ENCODE results near the gene CELF1.
A peak's percentile ranks its signal among the peaks of the same experiment; 100 is the strongest.

Gene CELF1

DNA sequence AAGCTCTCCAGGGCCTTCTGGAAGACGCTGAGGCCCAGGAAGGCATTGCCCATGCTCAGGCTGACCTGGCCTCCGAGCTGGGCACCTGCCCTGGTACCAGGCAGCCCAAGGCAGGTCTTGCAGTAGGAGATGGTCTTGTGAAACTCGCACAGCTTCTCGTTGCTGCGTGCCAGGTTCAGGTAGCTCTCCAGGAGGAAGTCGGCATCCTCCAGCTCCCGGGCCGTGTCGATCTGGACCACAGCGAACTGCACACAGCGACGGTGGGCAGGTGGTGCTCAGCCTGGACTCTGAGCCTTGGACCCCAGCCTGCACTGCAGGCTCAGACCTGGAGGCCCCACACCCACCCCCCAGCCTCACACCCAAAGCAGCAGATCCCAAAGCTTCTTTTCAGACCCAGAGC, 105.0 kb downstream of the CELF1 start:
- no peak for DNase-seq (ENCODE audit: low spot score)

DNA sequence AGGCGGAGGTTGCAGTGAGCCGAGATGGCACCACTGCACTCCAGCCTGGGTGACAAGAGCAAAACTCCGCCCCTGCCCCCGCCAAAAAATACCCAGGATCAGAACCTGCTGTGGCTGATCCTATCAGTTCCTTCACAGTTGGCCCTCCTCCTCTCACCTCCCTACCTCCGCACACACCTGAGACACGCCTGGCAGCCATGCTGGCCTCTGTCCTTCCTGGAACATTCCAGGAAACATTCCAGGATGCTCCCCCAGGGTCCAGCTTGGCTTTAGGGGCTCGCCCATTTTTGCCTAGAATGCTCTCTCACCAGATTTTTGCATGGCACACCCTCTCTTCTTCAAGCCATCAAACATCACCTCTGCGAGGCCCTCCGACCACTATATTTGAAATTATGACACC, 106.1 kb downstream of the CELF1 start:
- DNase-seq (ENCODE audit: low spot score), result no peak

DNA sequence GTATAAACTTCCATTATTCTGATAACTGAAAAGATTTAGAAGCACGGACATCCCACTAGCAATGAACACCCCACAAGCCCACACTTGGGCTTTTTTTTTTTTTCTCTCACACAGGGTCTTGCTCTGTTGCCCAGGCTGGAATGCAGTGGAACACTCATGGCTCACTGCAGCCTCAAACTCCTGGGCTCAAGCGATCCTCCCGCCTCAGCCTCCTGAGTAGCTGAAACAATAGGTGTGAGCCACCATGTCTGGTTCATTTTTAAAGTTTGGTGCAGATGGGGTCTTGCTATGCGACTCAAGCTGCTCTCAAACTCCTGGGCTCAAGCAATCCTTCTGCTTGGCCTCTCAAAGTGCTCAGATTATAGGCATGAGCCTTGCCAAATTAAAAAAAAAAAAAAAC, 107.1 kb downstream of the CELF1 start:
- no peak for DNase-seq (ENCODE audit: low spot score)

DNA sequence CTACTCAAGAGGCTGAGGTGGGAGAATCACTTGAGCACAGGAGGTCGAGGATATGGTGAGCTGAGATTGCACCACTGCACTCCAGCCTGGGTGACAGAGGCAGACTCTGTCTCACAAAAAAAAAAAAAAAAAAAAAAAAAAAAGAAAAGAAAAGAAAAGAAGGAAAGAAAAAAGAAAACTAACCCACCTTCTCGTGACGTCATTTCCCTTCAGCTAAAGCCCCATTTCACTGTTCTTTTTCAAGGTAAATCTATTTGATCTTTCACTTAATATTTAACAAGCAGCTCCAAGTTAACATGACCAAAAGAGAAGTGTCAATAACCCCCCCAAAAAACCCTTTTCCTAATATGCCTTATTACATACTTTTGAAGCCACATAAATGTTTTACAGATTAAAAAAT, 109.1 kb downstream of the CELF1 start:
- no peak for DNase-seq (ENCODE audit: low spot score)

DNA sequence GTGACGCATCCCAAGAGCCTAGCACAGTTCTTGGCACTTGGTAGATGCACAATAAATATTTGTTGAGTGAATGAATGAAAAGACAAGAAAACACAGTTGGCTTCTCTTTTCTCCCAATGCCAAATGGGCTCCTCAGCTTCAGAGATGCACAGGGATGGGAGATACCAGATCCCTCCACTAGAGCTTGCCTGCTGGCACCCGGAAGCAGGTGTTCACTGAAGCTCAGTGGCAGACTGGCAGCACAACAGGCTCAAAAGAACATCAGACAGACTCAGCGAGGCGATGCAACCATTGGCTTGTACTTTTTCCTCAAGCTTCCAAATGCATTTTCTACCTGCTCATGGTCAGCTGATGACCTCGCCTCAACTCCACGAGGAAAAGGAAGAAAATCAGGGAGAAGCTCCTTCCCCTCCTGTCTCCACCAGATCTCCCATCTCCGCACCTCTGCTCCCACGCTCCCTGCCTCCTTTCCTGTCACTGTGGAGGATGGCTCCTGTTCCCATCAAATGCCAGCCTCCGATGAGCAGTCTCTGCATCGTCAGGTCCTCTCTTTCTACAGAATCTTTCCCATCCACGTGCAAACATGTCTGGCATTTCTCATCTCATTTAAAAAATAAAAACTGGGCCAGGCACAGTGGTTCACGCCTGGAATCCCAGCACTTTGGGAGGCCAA, 109.8 kb downstream of the CELF1 start:
- DNase-seq (ENCODE audit: low spot score), result no peak

DNA sequence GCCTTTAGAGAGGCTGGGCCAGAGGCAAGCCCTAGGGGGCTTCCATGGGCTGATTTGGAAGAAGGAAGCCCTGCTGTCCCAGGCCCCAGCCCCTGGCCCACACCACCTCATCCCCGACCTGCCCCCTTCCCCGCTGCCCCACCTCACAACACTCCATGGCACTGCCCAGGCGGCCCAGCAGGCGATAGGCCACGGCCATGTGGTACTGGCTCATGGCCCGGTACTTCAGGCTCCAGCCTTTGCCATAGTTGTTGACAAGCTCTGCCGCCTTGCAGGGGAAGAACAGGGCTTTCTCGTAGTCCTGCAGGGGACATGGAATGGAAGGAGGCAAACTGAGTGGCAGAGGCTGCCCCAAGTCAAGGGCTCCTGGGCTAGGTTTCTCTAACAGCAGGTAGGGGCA, 110.4 kb downstream of the CELF1 start:
- DNase-seq (ENCODE audit: low spot score), result no peak

DNA sequence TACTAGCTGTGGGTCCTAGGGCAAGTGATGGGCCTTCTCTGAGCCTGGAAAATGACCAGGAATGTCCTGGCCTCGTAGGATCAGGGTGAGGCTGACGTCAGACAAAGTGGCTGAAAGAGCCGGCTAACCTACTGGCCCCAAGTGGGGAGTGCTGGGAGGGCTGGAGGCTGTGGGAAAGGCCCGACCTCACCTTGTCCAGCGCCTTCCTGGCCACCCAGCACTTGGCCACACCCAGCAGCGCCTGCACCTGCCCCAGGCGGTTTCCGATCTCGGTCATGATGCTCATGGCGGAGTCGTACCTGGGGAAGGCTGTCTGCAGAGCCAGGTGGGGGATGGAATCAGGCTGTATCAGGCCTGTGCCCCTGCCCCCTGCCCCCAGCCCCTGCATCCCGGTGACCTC, 111.5 kb downstream of the CELF1 start:
- DNase-seq (ENCODE audit: low spot score), result no peak

DNA sequence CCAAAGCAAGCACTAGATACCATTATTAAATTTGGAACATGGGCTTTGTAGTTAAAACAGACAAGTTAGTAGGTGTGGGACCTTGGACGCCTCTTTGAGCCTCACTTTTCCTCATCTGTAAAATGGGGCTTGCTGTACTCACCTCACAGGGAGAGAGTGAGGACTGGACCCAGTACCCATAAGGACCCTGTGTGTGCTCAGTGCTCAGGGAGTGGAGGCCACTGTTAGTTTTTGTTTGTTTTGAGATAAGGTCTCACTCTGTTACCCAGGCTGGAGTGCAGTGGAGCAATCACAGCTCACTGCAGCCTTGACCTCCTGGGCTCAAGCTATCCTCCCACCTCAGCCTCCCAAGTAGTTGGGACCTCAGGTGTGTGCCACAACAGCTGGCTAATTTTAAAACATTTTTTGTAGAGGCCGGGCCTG, 112.9 kb downstream of the CELF1 start:
- no peak for DNase-seq (ENCODE audit: low spot score)

DNA sequence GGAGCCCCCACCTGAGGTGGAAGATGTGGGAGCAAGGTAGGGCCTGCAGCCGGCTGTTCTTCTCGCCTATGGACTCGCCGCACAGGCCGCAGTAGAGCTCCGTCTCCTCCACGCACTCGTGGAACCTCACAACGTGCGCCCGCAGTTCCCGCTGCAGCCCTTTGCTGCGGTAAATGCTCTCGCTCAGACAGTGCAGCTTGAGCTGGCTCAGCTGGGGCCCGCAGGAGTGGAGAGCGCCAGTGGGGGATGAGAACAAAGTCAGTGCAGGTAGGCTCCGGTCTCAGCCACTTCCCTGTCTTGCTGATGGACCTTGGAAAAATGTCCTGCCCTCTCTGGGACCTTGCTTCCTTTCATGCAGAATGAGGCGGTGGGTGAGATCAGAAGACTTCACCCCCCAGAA, 114.2 kb downstream of the CELF1 start:
- no peak for DNase-seq (ENCODE audit: low spot score)

DNA sequence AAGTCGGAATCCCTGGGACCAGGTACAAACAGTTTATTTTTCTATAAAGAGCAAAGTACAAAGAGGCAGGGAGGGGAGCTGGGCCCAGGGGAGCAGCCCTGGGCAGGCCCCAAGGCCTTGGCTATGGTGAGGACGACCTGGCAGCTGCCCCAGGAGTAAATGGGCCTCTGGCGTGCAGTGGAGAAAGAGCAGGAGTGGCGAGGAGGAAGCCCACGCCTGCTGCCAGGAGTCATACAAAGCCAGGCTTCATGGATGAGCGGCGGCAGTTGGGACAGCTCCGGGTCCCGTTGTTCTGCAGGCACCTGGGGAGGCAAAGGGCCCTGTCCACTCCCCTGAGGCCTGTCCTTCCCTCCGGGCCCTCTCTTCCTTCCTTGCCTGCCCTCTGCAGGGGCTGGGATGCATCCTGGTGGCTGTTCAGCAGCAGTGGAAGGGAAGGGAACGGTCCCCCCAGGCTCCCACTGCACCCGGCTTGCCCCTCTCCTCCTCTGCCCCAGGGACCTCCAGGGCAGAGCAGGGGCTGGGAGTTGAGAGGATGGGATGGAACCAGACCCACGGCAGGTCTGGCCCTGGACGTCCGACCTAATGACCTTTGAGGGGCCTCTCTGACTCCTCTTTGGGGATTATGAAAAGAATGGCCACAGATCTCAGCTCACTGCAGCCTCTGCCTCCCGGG, 115.0 kb downstream of the CELF1 start:
- DNase-seq (ENCODE audit: low spot score), result no peak

DNA sequence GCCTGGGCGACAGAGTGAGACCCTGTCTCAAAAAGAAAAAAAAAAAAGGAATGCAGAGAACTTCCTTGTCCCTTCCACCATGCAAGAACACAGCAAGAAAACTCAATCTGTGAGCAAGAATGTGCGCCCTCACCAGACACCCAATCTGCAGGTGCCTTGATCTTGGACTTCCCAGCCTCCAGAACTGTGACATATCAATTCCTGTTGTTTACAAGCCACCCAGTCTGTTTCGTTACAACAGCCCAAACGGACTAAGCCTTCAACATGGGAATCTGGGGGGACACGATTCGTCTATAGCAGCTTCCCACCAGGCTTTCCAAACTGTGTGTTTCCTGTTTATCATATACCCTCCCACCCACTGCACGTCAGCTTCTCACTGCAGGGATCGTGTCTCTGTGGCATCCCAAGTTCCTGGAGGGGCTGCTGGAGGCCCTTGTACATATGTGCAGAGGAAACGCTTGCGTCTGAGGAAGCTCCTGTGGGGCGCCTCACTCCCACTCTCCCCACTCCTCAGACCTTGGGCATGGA, 115.7 kb downstream of the CELF1 start:
- no peak for DNase-seq (ENCODE audit: low spot score)

DNA sequence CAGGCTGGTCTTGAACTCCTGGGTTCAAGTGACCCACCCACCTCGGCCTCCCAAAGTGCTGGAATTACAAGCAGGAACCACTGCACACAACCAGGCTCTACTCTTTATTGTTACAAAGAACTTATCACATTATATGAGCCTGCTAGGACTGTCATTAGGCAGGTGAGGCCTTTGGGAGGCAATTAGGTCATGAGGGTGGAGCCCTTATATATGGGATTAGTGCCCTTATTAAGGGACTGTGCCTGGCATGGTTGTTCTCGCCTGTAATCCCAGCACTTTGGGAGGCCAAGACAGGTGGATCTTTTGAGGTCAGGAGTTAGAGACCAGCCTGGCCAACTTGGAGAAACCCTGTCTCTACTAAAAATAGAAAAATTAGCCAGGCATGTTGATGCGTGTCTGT, 116.2 kb downstream of the CELF1 start:
- no peak for DNase-seq (ENCODE audit: low spot score)

DNA sequence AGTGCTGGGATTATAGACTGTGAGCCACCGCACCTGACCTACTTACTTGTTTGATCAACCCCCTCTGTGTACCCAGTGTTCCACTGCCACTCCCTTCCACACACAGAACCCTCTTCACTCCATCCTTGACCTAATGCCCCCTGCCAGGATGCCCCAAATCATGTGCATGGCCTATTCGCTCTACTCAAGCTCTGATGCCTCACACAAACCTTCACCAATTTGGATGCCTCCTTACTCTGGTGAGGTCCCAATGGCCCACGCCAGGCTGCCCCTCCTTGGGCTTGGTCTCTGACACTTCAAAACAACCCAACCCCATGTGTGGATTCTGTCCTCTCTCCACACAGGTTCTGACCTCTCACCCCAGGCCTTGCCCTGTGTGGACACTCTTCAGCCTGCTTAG, 117.2 kb downstream of the CELF1 start:
- no peak for DNase-seq (ENCODE audit: low spot score)

DNA sequence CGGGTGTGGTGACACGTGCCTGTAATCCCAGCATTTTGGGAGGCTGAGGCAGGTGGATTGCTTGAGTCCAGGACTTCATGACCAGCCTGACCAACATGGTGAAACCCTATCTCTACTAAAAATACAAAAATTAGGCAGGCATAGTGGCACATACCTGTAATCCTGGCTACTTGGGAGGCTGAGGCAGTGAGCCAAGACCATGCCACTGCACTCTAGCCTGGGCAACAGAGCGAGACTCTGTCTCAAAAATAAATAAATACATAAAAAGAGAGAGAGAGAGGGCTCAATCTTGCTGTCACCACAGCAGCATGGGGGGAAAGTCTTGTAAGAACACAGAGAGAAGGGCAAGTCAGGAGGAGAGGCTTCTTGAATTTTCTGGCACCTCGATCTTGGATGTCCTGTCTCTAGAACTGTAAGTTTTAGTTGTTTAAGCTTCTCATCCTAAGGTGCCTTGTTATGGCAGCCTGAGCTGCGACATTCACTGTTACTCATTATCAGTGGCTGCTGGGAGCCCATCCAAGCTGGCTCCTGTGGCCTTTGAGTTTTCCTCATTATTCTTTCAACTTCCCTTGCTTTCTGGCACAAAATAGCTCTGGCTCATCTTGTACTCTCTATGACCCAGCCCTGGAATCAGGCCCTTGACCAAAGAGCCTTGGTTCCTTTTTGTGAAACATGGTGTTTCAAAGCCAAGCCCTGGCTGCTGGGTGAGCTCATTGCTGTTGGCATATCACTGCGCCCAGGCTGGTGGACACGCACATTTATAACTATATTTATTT, 118.7 kb downstream of the CELF1 start:
- peak; percentile 27 for DNase-seq (ENCODE audit: low spot score)

DNA sequence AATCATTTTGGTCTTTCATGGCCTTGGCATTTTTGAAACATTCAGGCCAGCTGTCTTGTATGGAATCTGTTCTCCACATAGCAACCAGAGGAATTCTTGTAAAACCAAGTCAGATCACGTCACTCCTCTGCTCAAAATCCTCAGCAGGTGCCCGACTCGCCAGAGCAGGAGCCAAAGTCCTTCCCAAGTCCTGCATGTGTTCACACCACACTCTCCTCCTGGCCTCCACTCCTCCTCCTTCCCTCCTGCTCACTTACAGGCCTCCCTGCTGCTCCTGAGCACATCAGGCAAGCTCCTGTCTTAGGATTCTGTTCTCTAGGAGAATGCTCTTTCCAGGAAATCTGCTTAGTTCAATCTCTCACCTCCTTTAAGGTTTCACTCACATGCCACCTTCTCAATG, 119.8 kb downstream of the CELF1 start:
- DNase-seq (ENCODE audit: low spot score), result no peak

DNA sequence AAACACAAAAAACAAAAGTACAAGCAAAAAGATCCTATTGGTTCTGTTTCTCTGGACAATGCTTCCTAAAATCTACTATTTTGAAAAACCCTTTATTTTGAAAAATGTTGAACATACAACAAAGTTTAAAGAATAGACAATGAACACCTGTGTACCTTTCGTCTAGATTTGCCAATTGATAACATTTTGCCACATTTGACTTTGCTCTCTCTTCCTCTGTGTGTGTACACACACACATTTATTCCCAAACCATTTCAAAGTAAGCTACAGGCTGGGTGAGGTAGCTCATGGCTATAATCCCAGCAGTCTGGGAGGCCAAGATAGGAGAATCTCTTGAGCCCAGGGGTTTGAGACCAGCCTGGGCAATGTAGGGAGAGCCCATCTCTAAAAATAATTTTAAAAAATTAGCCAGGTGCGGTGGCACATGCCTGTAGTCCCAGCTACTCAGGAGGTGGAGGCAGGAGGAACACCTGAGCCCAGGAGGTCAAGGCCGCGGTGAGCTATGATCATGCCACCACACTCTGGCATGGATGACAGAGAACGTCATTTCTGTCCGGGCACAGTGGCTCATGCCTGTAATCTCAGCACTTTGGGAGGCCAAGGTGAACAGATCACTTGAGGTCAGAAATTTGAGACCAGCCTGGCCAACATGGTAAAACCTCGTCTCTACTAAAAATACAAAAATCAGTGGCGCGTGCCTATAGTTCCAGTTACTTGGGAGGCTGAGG, 121.4 kb downstream of the CELF1 start:
- no peak for DNase-seq (ENCODE audit: low spot score)

DNA sequence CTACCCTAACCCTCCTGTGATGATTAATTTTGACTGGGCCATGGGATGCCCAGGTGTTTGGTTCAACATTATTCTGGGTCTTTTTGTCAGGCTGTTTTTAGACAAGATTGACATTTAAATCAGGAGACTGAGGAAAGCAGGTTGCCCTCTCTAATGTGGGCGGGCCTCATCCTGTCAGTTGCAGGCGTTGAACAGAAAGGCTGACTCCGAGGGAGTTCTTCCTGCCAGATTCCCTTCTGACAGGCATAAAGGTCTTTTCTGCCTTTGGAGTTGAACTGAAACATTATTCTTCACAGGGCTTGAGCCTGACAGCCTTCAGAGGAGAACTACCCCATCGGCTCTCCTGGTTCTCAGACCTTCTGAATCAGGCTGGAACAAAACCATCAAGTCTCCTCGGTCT, 122.4 kb downstream of the CELF1 start:
- DNase-seq (ENCODE audit: low spot score), result no peak

DNA sequence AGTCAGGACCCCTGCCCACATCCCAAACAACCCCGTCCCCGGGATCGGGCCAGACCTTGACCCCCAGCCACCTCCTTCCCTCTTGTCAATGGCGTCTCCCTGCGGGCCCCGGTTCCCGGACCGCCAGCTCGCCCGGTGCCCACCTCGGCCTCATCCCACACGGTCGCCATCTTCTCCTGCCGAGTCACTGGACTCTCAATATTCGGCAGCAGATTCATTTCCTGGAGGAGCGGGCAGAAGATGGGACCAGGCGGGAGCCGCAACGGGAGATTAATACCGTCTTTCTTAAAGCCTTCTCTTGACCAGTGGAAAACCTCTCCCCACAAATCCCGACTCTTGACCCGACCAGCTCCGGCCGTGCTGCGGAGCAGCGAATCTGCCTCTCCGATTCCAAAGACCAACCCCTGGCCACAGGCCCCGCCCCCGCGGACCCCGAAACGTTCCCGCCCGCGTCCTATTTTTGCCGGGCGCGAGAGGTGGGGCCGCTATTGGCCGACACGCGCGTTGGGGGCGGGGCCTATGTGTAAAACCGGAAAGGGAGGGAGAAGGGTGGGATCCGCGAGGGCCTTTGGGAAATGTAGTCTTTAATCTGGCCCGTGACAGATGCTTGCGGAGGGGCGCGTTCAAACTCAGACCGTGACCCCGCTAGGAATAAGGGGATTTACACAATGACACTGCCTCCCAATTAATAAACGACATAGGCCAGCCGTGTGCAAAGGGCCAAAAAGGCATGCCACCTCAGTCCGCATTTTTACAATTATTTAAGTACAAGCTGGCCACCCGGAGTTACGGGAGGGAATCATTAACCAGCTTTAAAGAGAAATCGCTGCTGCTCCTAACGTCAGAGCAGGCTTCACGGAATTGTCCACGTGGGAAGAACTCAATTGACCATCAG, 126.6 kb downstream of the CELF1 start, which contains the start of gene PSMC3:
PSMC3 (minus strand) TSS at position 378 of the 895 bp plus-strand sequence; CDS start at position 218, 160 bp downstream.
- DNase-seq (ENCODE audit: low spot score), result peak; percentile 93

DNA sequence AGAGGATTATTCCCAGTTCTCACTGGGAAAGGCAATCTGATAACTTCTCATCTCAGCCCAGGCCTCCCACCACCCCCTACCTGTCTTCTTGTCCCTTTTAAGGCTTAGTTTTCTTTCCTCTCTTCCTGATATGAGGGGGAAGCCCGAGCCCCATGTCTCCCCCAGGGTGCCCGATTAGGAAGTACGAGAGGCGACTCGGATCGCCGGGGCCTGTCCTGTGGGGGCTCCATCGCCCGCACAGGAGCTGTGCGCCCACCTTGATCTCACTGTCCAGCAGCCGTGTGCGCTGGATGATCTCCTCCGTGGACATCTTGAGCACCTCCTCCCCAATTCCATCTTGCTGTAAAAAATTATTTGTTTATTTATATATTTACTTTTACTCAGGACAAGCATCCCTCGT, 127.3 kb downstream of the CELF1 start:
- no peak for DNase-seq (ENCODE audit: low spot score)

DNA sequence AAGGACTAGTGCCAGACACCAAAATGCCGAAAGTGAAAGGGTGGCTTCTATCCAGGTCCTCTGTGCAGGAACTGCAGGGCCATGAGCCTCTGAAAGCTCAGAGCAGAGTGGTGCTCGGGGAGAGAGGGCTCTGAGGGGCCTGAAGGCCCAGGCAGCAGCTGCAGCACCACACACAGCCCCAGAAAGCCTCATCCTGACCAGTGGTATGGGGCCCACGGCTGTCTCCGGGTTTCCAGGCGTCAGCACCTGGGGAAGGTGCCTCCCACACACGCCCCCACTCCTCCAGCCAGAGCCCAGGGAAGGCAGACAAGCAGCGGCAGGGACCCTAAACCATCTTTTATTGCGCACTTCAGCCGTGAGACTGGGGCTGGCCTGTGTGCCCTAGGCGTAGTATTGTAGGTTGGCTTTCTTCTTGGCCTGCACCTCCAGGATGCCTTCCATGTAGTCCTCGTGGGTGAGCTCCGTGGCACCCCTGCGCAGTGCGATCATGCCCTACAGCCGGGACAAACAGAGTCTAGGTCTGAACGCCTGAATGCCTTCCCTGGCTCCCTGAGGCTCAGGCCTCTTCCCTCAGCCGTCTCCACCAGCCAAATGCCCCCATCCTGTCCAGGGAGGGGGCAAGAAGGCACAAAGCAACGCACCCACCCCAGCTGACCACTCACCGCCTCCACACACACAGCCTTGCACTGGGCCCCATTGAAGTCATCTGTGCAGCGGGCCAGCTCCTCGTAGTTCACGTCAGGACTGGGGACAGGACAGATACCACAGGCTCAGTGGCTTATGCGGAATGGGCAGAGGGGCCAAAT, 134.3 kb downstream of the CELF1 start:
- DNase-seq (ENCODE audit: low spot score), result no peak

All from hepatic stellate cell (primary cell).